HL-60 (cell line): Measurements from ENCODE around the gene LOC128125822.

Experiments
- POLR2AphosphoS5 ChIP-seq: IDR thresholded peaks from 2 replicates; pipeline ENCODE4 v1.6.1; 2012; ENCODE audit warnings: low read depth
- TF ChIP-seq, protein P1 (sequence below): IDR thresholded peaks from one replicate; pipeline ENCODE4 v1.5.1; 2011; ENCODE audit warnings: low read length, control low read depth, inconsistent platforms; ENCODE audit not compliant: insufficient read depth

DNA sequence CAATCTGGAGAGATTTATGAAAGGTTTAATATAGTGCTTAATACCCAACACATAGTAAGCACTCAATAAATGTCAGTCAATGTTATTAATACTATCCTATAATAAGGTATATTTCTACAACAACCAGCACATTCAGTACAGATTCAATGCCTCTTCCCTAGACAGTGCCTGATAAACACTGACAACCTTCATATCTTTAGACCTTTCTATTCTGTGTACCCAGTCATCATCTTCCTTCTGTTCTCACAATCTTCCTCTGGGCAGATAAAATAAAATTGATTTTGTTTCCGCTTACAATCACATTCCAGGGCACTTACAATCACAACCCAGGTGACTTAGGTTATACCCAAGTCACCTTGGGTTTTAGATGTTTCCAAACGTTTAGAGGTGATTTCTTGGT is 11.0 kb upstream of the LOC128125822 start:
- TF ChIP-seq, protein P1, sequence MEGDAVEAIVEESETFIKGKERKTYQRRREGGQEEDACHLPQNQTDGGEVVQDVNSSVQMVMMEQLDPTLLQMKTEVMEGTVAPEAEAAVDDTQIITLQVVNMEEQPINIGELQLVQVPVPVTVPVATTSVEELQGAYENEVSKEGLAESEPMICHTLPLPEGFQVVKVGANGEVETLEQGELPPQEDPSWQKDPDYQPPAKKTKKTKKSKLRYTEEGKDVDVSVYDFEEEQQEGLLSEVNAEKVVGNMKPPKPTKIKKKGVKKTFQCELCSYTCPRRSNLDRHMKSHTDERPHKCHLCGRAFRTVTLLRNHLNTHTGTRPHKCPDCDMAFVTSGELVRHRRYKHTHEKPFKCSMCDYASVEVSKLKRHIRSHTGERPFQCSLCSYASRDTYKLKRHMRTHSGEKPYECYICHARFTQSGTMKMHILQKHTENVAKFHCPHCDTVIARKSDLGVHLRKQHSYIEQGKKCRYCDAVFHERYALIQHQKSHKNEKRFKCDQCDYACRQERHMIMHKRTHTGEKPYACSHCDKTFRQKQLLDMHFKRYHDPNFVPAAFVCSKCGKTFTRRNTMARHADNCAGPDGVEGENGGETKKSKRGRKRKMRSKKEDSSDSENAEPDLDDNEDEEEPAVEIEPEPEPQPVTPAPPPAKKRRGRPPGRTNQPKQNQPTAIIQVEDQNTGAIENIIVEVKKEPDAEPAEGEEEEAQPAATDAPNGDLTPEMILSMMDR: no peak
- TF ChIP-seq POLR2AphosphoS5: no peak
